Heart right ventricle (tissue), 16 donors: ENCODE measurements around the gene FGD3. TPM values are rescaled to one million over a fixed set of nuclear protein-coding genes. Genes with fewer than 3 reads are reported as not detected.

Source experiments
- ATAC-seq, 8 donors: fragments of 200-7000 bp; cut with Tn5 transposase; one replicate each; pipeline ENCODE4 v1.9.1; 2020; ENCODE audit warnings: mild to moderate bottlenecking in 8 of 8, moderate library complexity in 8 of 8, moderate number of reproducible peaks in 1 of 8
- DNase-seq, 2 donors: peaks; one replicate each; pipeline ENCODE4 v3.0.0-alpha.2; 2020
- H3K27ac ChIP-seq, 10 donors: fragments of 200-600 bp; sonication (generic) in 2 of 10; one replicate each; pipeline versions ENCODE4 v1.5.0 to v1.8.0; 2020 to 2022; ENCODE audit warnings: mild to moderate bottlenecking in 3 of 10
- H3K27me3 ChIP-seq, 7 donors: fragments of 200-600 bp; one replicate each; pipeline ENCODE4 v1.8.0; 2021 to 2022; ENCODE audit warnings: mild to moderate bottlenecking in 2 of 7
- H3K36me3 ChIP-seq, 9 donors: fragments of 200-600 bp; sonication (generic) in 1 of 9; one replicate each; pipeline versions ENCODE4 v1.5.0 to v1.8.0; 2020 to 2022; ENCODE audit warnings: mild to moderate bottlenecking in 2 of 9
- H3K4me1 ChIP-seq, 9 donors: fragments of 200-600 bp; sonication (generic) in 1 of 9; one replicate each; pipeline versions ENCODE4 v1.5.0 to v1.8.0; 2020 to 2022; ENCODE audit warnings: mild to moderate bottlenecking in 4 of 9
- H3K4me3 ChIP-seq, 10 donors: fragments of 200-600 bp; sonication (generic) in 2 of 10; one replicate each; pipeline versions ENCODE4 v1.5.0 to v1.8.0; 2020 to 2022; ENCODE audit warnings: mild to moderate bottlenecking in 7 of 10, moderate library complexity in 2 of 10
- H3K9me3 ChIP-seq, 11 donors: fragments of 200-600 bp in 10 of 11; sonication (generic) in 2 of 11; one replicate each; pipeline versions ENCODE4 v1.5.0 to v1.8.0; 2013 to 2022; ENCODE audit warnings: mild to moderate bottlenecking in 2 of 11, control low read depth in 1 of 11, moderate library complexity in 1 of 11
- CTCF ChIP-seq, 9 donors: fragments of 200-600 bp; sonication (generic) in 2 of 9; IDR thresholded peaks; one replicate each; pipeline versions ENCODE4 v1.5.0 to v1.8.0; 2021 to 2022; ENCODE audit warnings: antibody characterized with exemption in 9 of 9, mild to moderate bottlenecking in 5 of 9, moderate library complexity in 1 of 9
- WGBS, 2 donors: extraction: QIAGEN DNeasy Blood & Tissue Kit; methylation state at CpG; one replicate each; pipeline ENCODE4 v1.1.7; 2013; ENCODE audit warnings: inconsistent platforms in 1 of 2; 5-methylcytosine and 5-hydroxymethylcytosine counted together
- intact Hi-C, 10 donors: fragments of 100-400 bp; cut with DNase I; formaldehyde crosslinking; loops; one replicate each; pipeline versions ENCODE4 v1.11.1 to v1.14.2; 2022
- polyA plus RNA-seq, 2 donors: library from polyadenylated mRNA; stranded (reverse); fragments of 200-250 nt; gene quantifications; one replicate each; pipeline ENCODE4 v1.2.3, GENCODE V29; 2013
- total RNA-seq, 10 donors: library from RNA; stranded (reverse); fragmentation: NEBNext Ultra II Directional in 3 of 10; extraction: Animal tissue kit (Norgen Biotek cat#: 25700) in 3 of 10; gene quantifications; one replicate each; pipeline versions ENCODE4 v1.2.1 to v1.2.4, GENCODE V29; 2021 to 2023
- donor health status: Arrhythmogenic right ventricular cardiomyopathy.
- donor health status: ischemic (EF 13 %, LVEDD 7.1; RV severe dilation, severe dysfunction).
- donor health status: healthy with polysubstance abuse.
- donor health status: DM: no; HTN: yes; CAD: no.
- donor health status: DM: no; HTN: no; CAD: no.
- donor health status: ischemic (EF 25% LVEDD 6.9; RV normal size, moderate dysfunction).
- donor health status: ischemic (EF 25% LVEDD 5.7; RV mildly dilated, moderate dysfunction).
- donor health status: healthy.
- donor health status: DM: yes; HTN: yes; CAD: no.
- donor health status: Ischemic cardiomyopathy.
- donor health status: ischemic (EF 35%, LVEDD 5.7; RV mildly dilated, moderate dysfunction).
- donor health status: nonischemic (EF 11% LVEDD 7.7; RV severe dilation, severe dysfunction).
- donor health status: DM: yes; HTN: yes; CAD: no.
- donor health status: PGD.
- donor health status: ischemic (EF 29% LVEDD 5.4; RV normal size, mild dysfunction).
- donor health status: nonischemic (EF 23%, LVEDD 6.1; RV moderate dilation, normal function).

FGD3 gene
- total and polyA plus RNA-seq, 12 donors, result 0.40 to 8.5 (median 2.2) TPM

- TF ChIP-seq CTCF (IDR thresholded peaks at IDR 0.05), result no peak
- no peak for DNase-seq
- intact Hi-C loops, result loop anchor here in 4 of 10 donors (5.0 to 10.0 kb wide), 4 partner anchors 64 to 961 kb away; partner anchors contain the start of gene CARD19 (in 1 of the 4)
Measured at GRCh38 chr9:93001031-93001430, 53.7 kb downstream of the FGD3 start.

GRCh38 chr9:93002700-93003099 lies 55.4 kb downstream of the FGD3 start:
- peaks cover 0 to 13% (median 7%) of the 10 kb centered on the region in 9 donors for H3K4me1 ChIP-seq
- H3K36me3 ChIP-seq, result peaks cover 0 to 49% (median 0%) of the 10 kb centered on the region in 9 donors
- no peak for TF ChIP-seq CTCF (IDR thresholded peaks at IDR 0.05)
- DNase-seq (no peak), ATAC-seq (no peak)
- no peak overlapping the region for H3K27ac ChIP-seq
- peaks cover 0 to 21% (median 0%) of the 10 kb centered on the region in 11 donors for H3K9me3 ChIP-seq
- WGBS, 2 donors, result 90 to 91% methylated on average over 8 of the region's 8 CpGs
- H3K4me3 ChIP-seq, result no peak overlapping the region
- H3K27me3 ChIP-seq, result no peaks in the 10 kb centered on the region
- intact Hi-C loops, result loop anchor here in 4 of 10 donors (5.0 to 10.0 kb wide), 4 partner anchors 62 to 960 kb away; partner anchors contain the start of gene CARD19 (in 1 of the 4)

More at GRCh38 chr9:93001031-93001430, 53.7 kb downstream of the FGD3 start:
- peaks cover 0 to 13% (median 7%) of the 10 kb centered on the region in 9 donors for H3K4me1 ChIP-seq
- no peak for ATAC-seq
- H3K27me3 ChIP-seq, result no peaks in the 10 kb centered on the region
- peaks cover 0 to 30% (median 0%) of the 10 kb centered on the region in 11 donors for H3K9me3 ChIP-seq
- WGBS, 2 donors, result 89 to 91% methylated on average over 2 of the region's 2 CpGs
- H3K4me3 ChIP-seq, result no peak overlapping the region
- peaks cover 0 to 32% (median 0%) of the 10 kb centered on the region in 9 donors for H3K36me3 ChIP-seq
- no peak overlapping the region for H3K27ac ChIP-seq

- H3K4me1 ChIP-seq, result peaks cover 0 to 13% (median 7%) of the 10 kb centered on the region in 9 donors
- DNase-seq, result peak; percentile 44 to 45
- peaks cover 0 to 17% (median 0%) of the 10 kb centered on the region in 11 donors for H3K9me3 ChIP-seq
- peak; percentile 45 to 79 (median 72) for TF ChIP-seq CTCF (IDR thresholded peaks at IDR 0.05)
- no peak overlapping the region for H3K27ac ChIP-seq
- H3K27me3 ChIP-seq, result no peaks in the 10 kb centered on the region
- ATAC-seq, result peak; percentile 55 to 88 (median 80)
- H3K36me3 ChIP-seq, result peaks cover 0 to 59% (median 0%) of the 10 kb centered on the region in 9 donors
- intact Hi-C loops, result loop anchor here in 4 of 10 donors (5.0 to 10.0 kb wide), 4 partner anchors 61 to 959 kb away; partner anchors contain the start of gene CARD19 (in 1 of the 4)
- peak overlapping the region in 7 of 10 donors; percentile 10 to 40 (median 28) for H3K4me3 ChIP-seq
- 39 to 44% methylated on average over 28 of the region's 28 CpGs for WGBS, 2 donors
Measured at GRCh38 chr9:93003552-93004407, 56.5 kb downstream of the FGD3 start.

- no peak for TF ChIP-seq CTCF (IDR thresholded peaks at IDR 0.05)
- Histone ChIP-seq H3K27ac (no peak overlapping the region), H3K36me3 (peaks cover 0 to 67% (median 0%) of the 10 kb centered on the region in 9 donors), H3K9me3 (peaks cover 0 to 9% (median 0%) of the 10 kb centered on the region in 11 donors), H3K4me3 (no peak overlapping the region), H3K27me3 (no peaks in the 10 kb centered on the region), H3K4me1 (peaks cover 0 to 13% (median 7%) of the 10 kb centered on the region in 9 donors)
- ATAC-seq (no peak), DNase-seq (no peak)
- WGBS, 2 donors, result 92% methylated on average over 9 of the region's 9 CpGs
- intact Hi-C loops, result loop anchor here in 4 of 10 donors (5.0 to 10.0 kb wide), 4 partner anchors 60 to 958 kb away; partner anchors contain the start of gene CARD19 (in 1 of the 4)
Measured at GRCh38 chr9:93004561-93004960, 57.2 kb downstream of the FGD3 start.
